Measurements from ENCODE around the gene SYT9. TPM values are rescaled to one million over a fixed set of nuclear protein-coding genes. Genes with fewer than 3 reads are reported as not detected.

The SYT9 gene
- total and polyA plus RNA-seq, 2 donors: 0.05 to 0.07 TPM

GRCh38 chr11:7439746-7440320, 188.1 kb downstream of the SYT9 start:
- no peak overlapping the region for H3K4me3 ChIP-seq (ENCODE audit: low read length in 2 of 2)
- H3K36me3 ChIP-seq (ENCODE audit: control insufficient read depth in 2 of 2, insufficient read depth in 2 of 2, low read length in 1 of 2): no peaks in the 10 kb centered on the region
- H3K27me3 ChIP-seq (ENCODE audit: control insufficient read depth in 2 of 2, insufficient read depth in 1 of 2, low read length in 1 of 2): no peaks in the 10 kb centered on the region
- no peaks in the 10 kb centered on the region for H3K9me3 ChIP-seq (ENCODE audit: control insufficient read depth in 2 of 2, insufficient read depth in 1 of 2, low read length in 1 of 2)
- 93% methylated on average over 3 of the region's 3 CpGs for WGBS
- no peak for DNase-seq (ENCODE audit: low read depth in 6 of 9, low spot score in 9 of 9)
- H3K27ac ChIP-seq (ENCODE audit: low read depth in 1 of 2, low read length in 1 of 2): no peak overlapping the region
- no peaks in the 10 kb centered on the region for H3K4me1 ChIP-seq (ENCODE audit: control insufficient read depth in 2 of 2, insufficient read depth in 2 of 2, low read length in 2 of 2)

- no peaks in the 10 kb centered on the region for H3K27me3 ChIP-seq (ENCODE audit: control insufficient read depth in 2 of 2, insufficient read depth in 1 of 2, low read length in 1 of 2)
- no peak overlapping the region for H3K4me3 ChIP-seq (ENCODE audit: low read length in 2 of 2)
- H3K36me3 ChIP-seq (ENCODE audit: control insufficient read depth in 2 of 2, insufficient read depth in 2 of 2, low read length in 1 of 2): no peaks in the 10 kb centered on the region
- H3K27ac ChIP-seq (ENCODE audit: low read depth in 1 of 2, low read length in 1 of 2): no peak overlapping the region
- H3K4me1 ChIP-seq (ENCODE audit: control insufficient read depth in 2 of 2, insufficient read depth in 2 of 2, low read length in 2 of 2): no peaks in the 10 kb centered on the region
- H3K9me3 ChIP-seq (ENCODE audit: control insufficient read depth in 2 of 2, insufficient read depth in 1 of 2, low read length in 1 of 2): no peaks in the 10 kb centered on the region
- peak in 6 of 9 donors; percentile 10 to 51 (median 23) for DNase-seq (ENCODE audit: low read depth in 6 of 9, low spot score in 9 of 9)
- 29% methylated on average over 6 of the region's 6 CpGs for WGBS
These were observed 191.0 kb downstream of the SYT9 start for GRCh38 chr11:7442588-7443215.

DNA sequence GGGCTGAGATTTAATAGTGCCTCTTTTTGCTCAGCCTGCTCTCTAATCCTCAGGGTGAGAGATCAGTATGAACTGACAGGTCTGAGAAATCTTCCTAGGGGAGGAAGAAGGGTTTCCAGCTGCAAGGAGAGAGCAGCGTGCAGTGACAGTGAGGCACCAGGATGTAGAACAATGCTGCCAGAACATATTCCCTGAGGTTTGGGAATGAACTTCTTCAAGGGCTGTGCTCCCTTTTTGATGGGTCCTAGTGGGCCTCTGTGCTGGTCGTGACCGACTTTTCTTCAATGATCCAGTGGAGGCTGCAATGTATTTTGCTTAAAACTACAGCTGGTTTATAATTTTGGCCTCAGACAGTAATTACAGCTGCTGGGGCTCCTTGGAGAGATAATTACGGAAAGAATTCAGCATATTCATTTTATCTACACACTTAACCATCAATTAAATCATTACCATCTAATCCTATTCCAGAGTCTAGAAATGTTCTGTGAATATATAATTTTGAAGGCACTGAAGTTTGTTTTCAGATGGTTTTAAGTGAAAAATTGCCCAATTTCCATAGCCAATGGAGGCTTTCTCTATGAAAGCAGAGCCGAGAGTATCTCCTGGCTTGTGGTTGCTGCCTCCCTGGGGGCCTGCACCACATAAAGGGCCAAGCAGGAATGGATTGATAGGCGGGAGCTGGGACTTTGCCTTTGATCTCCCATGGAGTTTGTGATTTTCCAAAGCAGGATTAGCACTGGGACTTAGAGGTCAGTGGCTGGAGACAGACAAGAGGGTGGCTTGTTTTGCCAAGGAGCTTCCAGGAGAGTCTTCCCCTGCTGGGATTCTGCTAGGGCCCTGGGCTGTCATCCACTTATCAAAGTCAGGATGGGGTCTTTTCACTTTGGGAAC, 192.6 kb downstream of the SYT9 start:
- no peaks in the 10 kb centered on the region for H3K9me3 ChIP-seq (ENCODE audit: control insufficient read depth in 2 of 2, insufficient read depth in 1 of 2, low read length in 1 of 2)
- no peak for DNase-seq (ENCODE audit: low read depth in 6 of 9, low spot score in 9 of 9)
- H3K4me3 ChIP-seq (ENCODE audit: low read length in 2 of 2): no peak overlapping the region
- H3K4me1 ChIP-seq (ENCODE audit: control insufficient read depth in 2 of 2, insufficient read depth in 2 of 2, low read length in 2 of 2): no peaks in the 10 kb centered on the region
- no peaks in the 10 kb centered on the region for H3K36me3 ChIP-seq (ENCODE audit: control insufficient read depth in 2 of 2, insufficient read depth in 2 of 2, low read length in 1 of 2)
- H3K27ac ChIP-seq (ENCODE audit: low read depth in 1 of 2, low read length in 1 of 2): no peak overlapping the region
- no peaks in the 10 kb centered on the region for H3K27me3 ChIP-seq (ENCODE audit: control insufficient read depth in 2 of 2, insufficient read depth in 1 of 2, low read length in 1 of 2)
- 87% methylated on average over 6 of the region's 6 CpGs for WGBS

DNA sequence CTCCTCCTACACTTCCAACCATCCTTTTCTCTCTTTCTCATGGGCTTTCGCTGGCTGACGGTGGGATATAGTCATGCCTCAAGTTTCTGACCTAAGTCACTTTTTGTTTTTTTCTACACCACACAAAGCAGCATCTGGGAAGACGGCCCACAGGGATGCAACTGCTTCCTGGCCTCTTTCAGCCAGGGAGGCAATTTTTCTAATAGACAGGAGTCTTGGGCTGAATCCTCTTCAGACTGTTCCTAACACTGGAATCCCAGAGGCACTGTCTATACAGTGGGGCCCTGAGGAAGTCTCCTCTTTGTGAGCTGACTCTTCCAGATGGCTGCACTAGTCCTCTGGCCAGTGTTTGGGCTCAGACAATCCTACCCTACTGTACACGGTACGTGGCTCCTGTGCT, 193.9 kb downstream of the SYT9 start:
- 97% methylated on average over 5 of the region's 5 CpGs for WGBS
- no peaks in the 10 kb centered on the region for H3K27me3 ChIP-seq (ENCODE audit: control insufficient read depth in 2 of 2, insufficient read depth in 1 of 2, low read length in 1 of 2)
- H3K36me3 ChIP-seq (ENCODE audit: control insufficient read depth in 2 of 2, insufficient read depth in 2 of 2, low read length in 1 of 2): no peaks in the 10 kb centered on the region
- H3K27ac ChIP-seq (ENCODE audit: low read depth in 1 of 2, low read length in 1 of 2): no peak overlapping the region
- no peak overlapping the region for H3K4me3 ChIP-seq (ENCODE audit: low read length in 2 of 2)
- no peaks in the 10 kb centered on the region for H3K9me3 ChIP-seq (ENCODE audit: control insufficient read depth in 2 of 2, insufficient read depth in 1 of 2, low read length in 1 of 2)
- DNase-seq (ENCODE audit: low read depth in 6 of 9, low spot score in 9 of 9): no peak
- H3K4me1 ChIP-seq (ENCODE audit: control insufficient read depth in 2 of 2, insufficient read depth in 2 of 2, low read length in 2 of 2): no peaks in the 10 kb centered on the region

GRCh38 chr11:7448201-7448600, 196.5 kb downstream of the SYT9 start:
- DNase-seq (ENCODE audit: low read depth in 6 of 9, low spot score in 9 of 9): no peak
- no peak overlapping the region for H3K4me3 ChIP-seq (ENCODE audit: low read length in 2 of 2)
- WGBS: 91% methylated on average over 12 of the region's 12 CpGs
- no peak overlapping the region for H3K27ac ChIP-seq (ENCODE audit: low read depth in 1 of 2, low read length in 1 of 2)
- no peaks in the 10 kb centered on the region for H3K27me3 ChIP-seq (ENCODE audit: control insufficient read depth in 2 of 2, insufficient read depth in 1 of 2, low read length in 1 of 2)
- no peaks in the 10 kb centered on the region for H3K36me3 ChIP-seq (ENCODE audit: control insufficient read depth in 2 of 2, insufficient read depth in 2 of 2, low read length in 1 of 2)
- H3K9me3 ChIP-seq (ENCODE audit: control insufficient read depth in 2 of 2, insufficient read depth in 1 of 2, low read length in 1 of 2): no peaks in the 10 kb centered on the region
- no peaks in the 10 kb centered on the region for H3K4me1 ChIP-seq (ENCODE audit: control insufficient read depth in 2 of 2, insufficient read depth in 2 of 2, low read length in 2 of 2)

GRCh38 chr11:7449211-7449840, 197.6 kb downstream of the SYT9 start:
- Histone ChIP-seq H3K9me3 (ENCODE audit: control insufficient read depth in 2 of 2, insufficient read depth in 1 of 2, low read length in 1 of 2) (no peaks in the 10 kb centered on the region), H3K4me1 (ENCODE audit: control insufficient read depth in 2 of 2, insufficient read depth in 2 of 2, low read length in 2 of 2) (no peaks in the 10 kb centered on the region), H3K27ac (ENCODE audit: low read depth in 1 of 2, low read length in 1 of 2) (no peak overlapping the region), H3K27me3 (ENCODE audit: control insufficient read depth in 2 of 2, insufficient read depth in 1 of 2, low read length in 1 of 2) (no peaks in the 10 kb centered on the region), H3K4me3 (ENCODE audit: low read length in 2 of 2) (no peak overlapping the region), H3K36me3 (ENCODE audit: control insufficient read depth in 2 of 2, insufficient read depth in 2 of 2, low read length in 1 of 2) (no peaks in the 10 kb centered on the region)
- WGBS: 94% methylated on average over 3 of the region's 3 CpGs
- no peak for DNase-seq (ENCODE audit: low read depth in 6 of 9, low spot score in 9 of 9)

GRCh38 chr11:7449841-7450214, 198.1 kb downstream of the SYT9 start:
- H3K36me3 ChIP-seq (ENCODE audit: control insufficient read depth in 2 of 2, insufficient read depth in 2 of 2, low read length in 1 of 2): no peaks in the 10 kb centered on the region
- DNase-seq (ENCODE audit: low read depth in 6 of 9, low spot score in 9 of 9): no peak
- no peaks in the 10 kb centered on the region for H3K4me1 ChIP-seq (ENCODE audit: control insufficient read depth in 2 of 2, insufficient read depth in 2 of 2, low read length in 2 of 2)
- H3K27me3 ChIP-seq (ENCODE audit: control insufficient read depth in 2 of 2, insufficient read depth in 1 of 2, low read length in 1 of 2): no peaks in the 10 kb centered on the region
- WGBS: 95% methylated on average over 4 of the region's 4 CpGs
- H3K27ac ChIP-seq (ENCODE audit: low read depth in 1 of 2, low read length in 1 of 2): no peak overlapping the region
- H3K4me3 ChIP-seq (ENCODE audit: low read length in 2 of 2): no peak overlapping the region
- H3K9me3 ChIP-seq (ENCODE audit: control insufficient read depth in 2 of 2, insufficient read depth in 1 of 2, low read length in 1 of 2): no peaks in the 10 kb centered on the region

DNA sequence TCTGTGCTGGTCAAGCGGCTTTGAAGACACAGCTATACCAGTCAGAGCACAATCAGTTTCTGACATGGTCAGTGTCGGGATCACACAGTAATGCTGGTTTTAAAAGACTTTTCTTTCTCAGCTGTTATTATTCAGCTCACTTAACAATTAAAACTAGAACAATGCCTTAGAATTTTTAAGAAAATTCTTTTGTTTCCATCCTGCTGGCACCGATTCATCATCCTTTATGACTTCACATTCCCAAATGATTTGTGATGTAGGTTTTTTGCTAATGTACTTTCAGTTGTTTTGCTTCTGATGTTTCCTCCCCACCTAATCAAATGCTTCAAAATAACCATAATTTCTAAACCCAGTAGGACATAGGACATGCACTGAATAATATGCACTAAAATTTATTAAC, 199.1 kb downstream of the SYT9 start:
- no peaks in the 10 kb centered on the region for H3K9me3 ChIP-seq (ENCODE audit: control insufficient read depth in 2 of 2, insufficient read depth in 1 of 2, low read length in 1 of 2)
- no peak overlapping the region for H3K4me3 ChIP-seq (ENCODE audit: low read length in 2 of 2)
- H3K4me1 ChIP-seq (ENCODE audit: control insufficient read depth in 2 of 2, insufficient read depth in 2 of 2, low read length in 2 of 2): no peaks in the 10 kb centered on the region
- 94% methylated on average over 3 of the region's 3 CpGs for WGBS
- no peak for DNase-seq (ENCODE audit: low read depth in 6 of 9, low spot score in 9 of 9)
- H3K27ac ChIP-seq (ENCODE audit: low read depth in 1 of 2, low read length in 1 of 2): no peak overlapping the region
- no peaks in the 10 kb centered on the region for H3K36me3 ChIP-seq (ENCODE audit: control insufficient read depth in 2 of 2, insufficient read depth in 2 of 2, low read length in 1 of 2)
- H3K27me3 ChIP-seq (ENCODE audit: control insufficient read depth in 2 of 2, insufficient read depth in 1 of 2, low read length in 1 of 2): no peaks in the 10 kb centered on the region

DNA sequence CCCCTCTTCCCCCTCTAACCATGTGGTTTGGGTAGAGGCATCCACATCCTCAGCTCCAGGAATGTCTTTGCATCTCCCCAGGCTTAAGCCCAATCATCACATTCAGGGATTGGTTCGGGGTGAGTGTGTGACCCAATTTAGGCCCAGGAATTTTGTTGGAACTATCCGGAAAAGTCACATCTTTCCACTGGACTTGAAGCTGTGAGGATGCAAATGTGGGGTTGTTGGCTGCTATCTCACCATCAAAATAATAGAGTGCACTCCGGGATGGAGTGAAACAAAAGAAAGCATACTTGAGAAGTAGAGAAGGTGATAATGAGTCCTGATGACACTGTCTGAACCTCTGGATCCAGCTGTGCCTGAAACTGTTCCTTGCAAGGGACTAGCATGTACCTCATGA, 199.8 kb downstream of the SYT9 start:
- Histone ChIP-seq H3K4me3 (ENCODE audit: low read length in 2 of 2) (no peak overlapping the region), H3K9me3 (ENCODE audit: control insufficient read depth in 2 of 2, insufficient read depth in 1 of 2, low read length in 1 of 2) (no peaks in the 10 kb centered on the region), H3K36me3 (ENCODE audit: control insufficient read depth in 2 of 2, insufficient read depth in 2 of 2, low read length in 1 of 2) (no peaks in the 10 kb centered on the region), H3K4me1 (ENCODE audit: control insufficient read depth in 2 of 2, insufficient read depth in 2 of 2, low read length in 2 of 2) (no peaks in the 10 kb centered on the region), H3K27me3 (ENCODE audit: control insufficient read depth in 2 of 2, insufficient read depth in 1 of 2, low read length in 1 of 2) (no peaks in the 10 kb centered on the region), H3K27ac (ENCODE audit: low read depth in 1 of 2, low read length in 1 of 2) (no peak overlapping the region)
- no peak for DNase-seq (ENCODE audit: low read depth in 6 of 9, low spot score in 9 of 9)
- WGBS: 91% methylated on average over 3 of the region's 3 CpGs

All from thymus (tissue), 11 donors.